Hepatocyte (in vitro differentiated cells): Measurements from ENCODE around the gene SLC26A9. TPM values are rescaled to one million over a fixed set of nuclear protein-coding genes. Genes with fewer than 3 reads are reported as not detected.

Experiments
- DNase-seq: peaks from one replicate; pipeline ENCODE4 v3.0.0-alpha.2; 2016; ENCODE audit warnings: low spot score
- H2AFZ ChIP-seq: fragments of 200-600 bp; sonication (generic); 2 replicates; pipeline ENCODE4 v1.6.0; 2016; ENCODE audit warnings: antibody characterized with exemption, mild to moderate bottlenecking
- H3K27ac ChIP-seq: fragments of 200-600 bp; sonication (generic); 2 replicates; pipeline ENCODE4 v1.5.1; 2016; ENCODE audit warnings: mild to moderate bottlenecking
- H3K27me3 ChIP-seq: fragments of 200-600 bp; sonication (generic); 2 replicates; pipeline ENCODE4 v1.6.1; 2016
- H3K36me3 ChIP-seq: fragments of 200-600 bp; sonication (generic); replicated peaks from 2 replicates; pipeline ENCODE4 v1.5.1; 2016; ENCODE audit warnings: low read depth; ENCODE audit not compliant: insufficient read depth
- H3K4me1 ChIP-seq: fragments of 200-600 bp; sonication (generic); 2 replicates; pipeline ENCODE4 v1.5.1; 2016; ENCODE audit warnings: mild to moderate bottlenecking, moderate library complexity; ENCODE audit not compliant: insufficient read depth
- H3K4me2 ChIP-seq: fragments of 200-600 bp; sonication (generic); 2 replicates; pipeline ENCODE4 v1.6.0; 2016
- H3K4me3 ChIP-seq: fragments of 200-600 bp; sonication (generic); 2 replicates; pipeline ENCODE4 v1.5.1; 2016; ENCODE audit warnings: mild to moderate bottlenecking
- H3K79me2 ChIP-seq: fragments of 200-600 bp; sonication (generic); 2 replicates; pipeline ENCODE4 v1.6.0; 2017; ENCODE audit warnings: mild to moderate bottlenecking
- H3K9me2 ChIP-seq: fragments of 200-600 bp; sonication (generic); replicated peaks from 2 replicates; pipeline ENCODE4 v1.6.0; 2017; ENCODE audit warnings: mild to moderate bottlenecking; ENCODE audit not compliant: insufficient read depth
- H3K9me3 ChIP-seq: fragments of 200-600 bp; sonication (generic); 2 replicates; pipeline ENCODE4 v1.5.1; 2016; ENCODE audit warnings: low read depth, mild to moderate bottlenecking
- H4K20me1 ChIP-seq: fragments of 200-600 bp; sonication (generic); 2 replicates; pipeline ENCODE4 v1.6.0; 2016; ENCODE audit warnings: mild to moderate bottlenecking; ENCODE audit not compliant: insufficient read depth, poor library complexity, severe bottlenecking
- EZH2 ChIP-seq: fragments of 200-600 bp; sonication (generic); IDR thresholded peaks from 2 replicates; pipeline ENCODE4 v1.6.1; 2016; ENCODE audit warnings: antibody characterized with exemption, mild to moderate bottlenecking, borderline replicate concordance
- EZH2phosphoT487 ChIP-seq: fragments of 200-600 bp; sonication (generic); IDR thresholded peaks from one replicate; pipeline ENCODE4 v1.6.1; 2018; ENCODE audit warnings: antibody characterized with exemption, mild to moderate bottlenecking, low read depth, moderate library complexity; ENCODE audit not compliant: unreplicated experiment, severe bottlenecking
- WGBS: methylation state at CpG from one replicate; pipeline ENCODE4 v1.1.6; 2016; ENCODE audit warnings: low lambda C conversion rate; ENCODE audit errors: missing lambda C conversion rate; 5-methylcytosine and 5-hydroxymethylcytosine counted together
- polyA plus RNA-seq: library from polyadenylated mRNA; unstranded; fragments of >200 nt; fragmentation: Nextera tagmentation; extraction: Ambion mirVana; gene quantifications from 2 replicates; pipeline ENCODE4 v1.2.1, GENCODE V29; 2016
- total RNA-seq: library from RNA; depleted of rRNA; stranded (reverse); fragments of >200 nt; gene quantifications from 2 replicates; pipeline ENCODE4 v1.2.3, GENCODE V29; 2014
- TF ChIP-seq, protein P1 (sequence below): fragments of 200-600 bp; sonication (generic); IDR thresholded peaks from 2 replicates; pipeline ENCODE4 v1.5.1; 2016; ENCODE audit warnings: antibody characterized with exemption, mild to moderate bottlenecking; ENCODE audit not compliant: poor library complexity

The SLC26A9 gene
- total and polyA plus RNA-seq, 2 experiments from 2014 or later, result 0.13 to 0.63 TPM

DNA sequence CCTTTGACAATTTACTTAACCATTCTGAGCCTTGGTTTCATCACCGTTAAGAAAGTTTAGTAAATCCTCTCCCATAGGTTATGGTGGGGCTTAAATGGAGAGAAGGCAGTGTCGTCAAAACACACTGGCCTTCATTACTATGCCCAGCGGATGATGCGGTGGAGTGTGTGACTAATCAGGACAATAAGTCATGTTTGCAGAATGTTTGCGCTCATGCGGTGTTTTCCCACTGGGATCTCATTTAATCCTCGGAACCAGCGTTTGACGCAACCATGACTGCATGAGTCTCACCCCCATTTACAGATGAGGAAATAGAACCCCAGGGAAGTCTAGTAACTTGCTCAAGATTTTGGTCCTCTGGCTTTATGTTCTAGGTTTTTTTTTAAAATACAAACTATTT is 17.5 kb downstream of the SLC26A9 start:
- 59% methylated on average over 9 of the region's 9 CpGs for WGBS
- Histone ChIP-seq H3K9me3 (no peaks in the 10 kb centered on the region), H3K9me2 (no peaks in the 10 kb centered on the region), H3K4me1 (no peaks in the 10 kb centered on the region), H4K20me1 (no peaks in the 10 kb centered on the region), H3K27me3 (no peaks in the 10 kb centered on the region), H3K79me2 (no peaks in the 10 kb centered on the region), H3K4me3 (no peak overlapping the region), H3K4me2 (no peak overlapping the region), H3K27ac (peak overlapping the region; percentile 40), H2AFZ (no peak overlapping the region), H3K36me3 (no peaks in the 10 kb centered on the region)
- TF ChIP-seq EZH2, result no peak
- TF ChIP-seq, protein P1, sequence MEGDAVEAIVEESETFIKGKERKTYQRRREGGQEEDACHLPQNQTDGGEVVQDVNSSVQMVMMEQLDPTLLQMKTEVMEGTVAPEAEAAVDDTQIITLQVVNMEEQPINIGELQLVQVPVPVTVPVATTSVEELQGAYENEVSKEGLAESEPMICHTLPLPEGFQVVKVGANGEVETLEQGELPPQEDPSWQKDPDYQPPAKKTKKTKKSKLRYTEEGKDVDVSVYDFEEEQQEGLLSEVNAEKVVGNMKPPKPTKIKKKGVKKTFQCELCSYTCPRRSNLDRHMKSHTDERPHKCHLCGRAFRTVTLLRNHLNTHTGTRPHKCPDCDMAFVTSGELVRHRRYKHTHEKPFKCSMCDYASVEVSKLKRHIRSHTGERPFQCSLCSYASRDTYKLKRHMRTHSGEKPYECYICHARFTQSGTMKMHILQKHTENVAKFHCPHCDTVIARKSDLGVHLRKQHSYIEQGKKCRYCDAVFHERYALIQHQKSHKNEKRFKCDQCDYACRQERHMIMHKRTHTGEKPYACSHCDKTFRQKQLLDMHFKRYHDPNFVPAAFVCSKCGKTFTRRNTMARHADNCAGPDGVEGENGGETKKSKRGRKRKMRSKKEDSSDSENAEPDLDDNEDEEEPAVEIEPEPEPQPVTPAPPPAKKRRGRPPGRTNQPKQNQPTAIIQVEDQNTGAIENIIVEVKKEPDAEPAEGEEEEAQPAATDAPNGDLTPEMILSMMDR, result no peak
- no peak for TF ChIP-seq EZH2phosphoT487
- DNase-seq, result peak; percentile 42

DNA sequence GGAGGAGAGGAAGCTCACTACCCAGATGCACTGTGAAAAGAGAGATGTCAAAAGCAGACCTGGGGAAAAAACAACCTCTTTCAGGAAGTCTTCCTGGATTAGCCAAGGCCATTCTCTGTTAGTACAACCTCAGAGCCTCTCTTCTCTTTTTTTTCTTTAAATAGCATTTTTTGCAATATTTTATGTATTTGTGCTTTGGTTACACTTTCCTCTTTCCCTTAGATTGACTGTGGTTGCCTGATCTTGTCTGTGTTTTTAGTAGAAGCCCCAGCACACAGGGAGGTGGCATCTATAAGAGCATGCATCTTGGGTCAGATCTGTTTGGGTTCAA is 18.8 kb downstream of the SLC26A9 start:
- Histone ChIP-seq H3K36me3 (no peaks in the 10 kb centered on the region), H4K20me1 (no peaks in the 10 kb centered on the region), H3K9me2 (no peaks in the 10 kb centered on the region), H3K27ac (no peak overlapping the region), H3K9me3 (no peaks in the 10 kb centered on the region), H3K4me2 (no peak overlapping the region), H3K4me1 (no peaks in the 10 kb centered on the region), H3K27me3 (no peaks in the 10 kb centered on the region), H2AFZ (no peak overlapping the region), H3K4me3 (no peak overlapping the region), H3K79me2 (no peaks in the 10 kb centered on the region)
- TF ChIP-seq EZH2phosphoT487 (no peak), EZH2 (no peak)
- TF ChIP-seq, protein P1, result no peak
- DNase-seq, result no peak

- no peak for DNase-seq
- Histone ChIP-seq H3K9me3 (no peaks in the 10 kb centered on the region), H3K27ac (no peak overlapping the region), H3K4me1 (no peaks in the 10 kb centered on the region), H3K27me3 (no peaks in the 10 kb centered on the region), H3K79me2 (no peaks in the 10 kb centered on the region), H3K4me2 (no peak overlapping the region), H2AFZ (no peak overlapping the region), H3K4me3 (no peak overlapping the region), H4K20me1 (no peaks in the 10 kb centered on the region), H3K9me2 (no peaks in the 10 kb centered on the region), H3K36me3 (no peaks in the 10 kb centered on the region)
- WGBS, result 94% methylated on average over 11 of the region's 11 CpGs
- TF ChIP-seq, protein P1, result no peak
- TF ChIP-seq EZH2 (no peak), EZH2phosphoT487 (no peak)
Measured at GRCh38 chr1:205923651-205924459, 19.4 kb downstream of the SLC26A9 start.

GRCh38 chr1:205922806-205923205 is 20.4 kb downstream of the SLC26A9 start:
- H3K4me1 ChIP-seq, result no peaks in the 10 kb centered on the region
- no peaks in the 10 kb centered on the region for H3K27me3 ChIP-seq
- no peak overlapping the region for H2AFZ ChIP-seq
- WGBS, result 77% methylated on average over 6 of the region's 6 CpGs
- no peaks in the 10 kb centered on the region for H4K20me1 ChIP-seq
- no peak overlapping the region for H3K27ac ChIP-seq
- H3K9me3 ChIP-seq, result no peaks in the 10 kb centered on the region
- TF ChIP-seq, protein P1, result no peak
- no peak for TF ChIP-seq EZH2
- no peak for TF ChIP-seq EZH2phosphoT487
- no peaks in the 10 kb centered on the region for H3K36me3 ChIP-seq
- H3K4me3 ChIP-seq, result no peak overlapping the region
- H3K79me2 ChIP-seq, result no peaks in the 10 kb centered on the region
- H3K4me2 ChIP-seq, result no peak overlapping the region
- no peaks in the 10 kb centered on the region for H3K9me2 ChIP-seq
- no peak for DNase-seq
